Endodermal cell (in vitro differentiated cells): ENCODE results near the gene ZDHHC5. TPM values are rescaled to one million over a fixed set of nuclear protein-coding genes. Genes with fewer than 3 reads are reported as not detected.
A peak's percentile ranks its signal among the peaks of the same experiment; 100 is the strongest.

Experiments
- DNase-seq: peaks from one replicate; pipeline ENCODE4 v3.0.0-alpha.2; 2017
- H3K27ac ChIP-seq: 2 replicates; pipeline ENCODE4 v1.5.1; 2013; ENCODE audit warnings: mild to moderate bottlenecking, low read depth, low read length, moderate library complexity
- H3K27me3 ChIP-seq: 2 replicates; pipeline ENCODE4 v1.6.1; 2013; ENCODE audit warnings: mild to moderate bottlenecking, low read length, moderate library complexity; ENCODE audit not compliant: insufficient read depth, control insufficient read depth, poor library complexity, severe bottlenecking
- H3K36me3 ChIP-seq: 2 replicates; pipeline ENCODE4 v1.7.0; 2013; ENCODE audit warnings: mild to moderate bottlenecking, low read length, moderate library complexity; ENCODE audit not compliant: control insufficient read depth, insufficient read depth
- H3K4me1 ChIP-seq: one replicate; pipeline ENCODE4 v1.7.0; 2013; ENCODE audit warnings: low read length; ENCODE audit not compliant: control insufficient read depth, insufficient read depth
- H3K4me3 ChIP-seq: 2 replicates; pipeline ENCODE4 v1.5.1; 2013; ENCODE audit warnings: mild to moderate bottlenecking, low read length, moderate library complexity
- H3K9ac ChIP-seq: 2 replicates; pipeline ENCODE4 v1.6.1; 2013; ENCODE audit warnings: mild to moderate bottlenecking, low read length, moderate library complexity; ENCODE audit not compliant: poor library complexity, severe bottlenecking; ENCODE audit errors: extremely low read depth
- H3K9me3 ChIP-seq: 2 replicates; pipeline ENCODE4 v1.6.1; 2013; ENCODE audit warnings: mild to moderate bottlenecking, low read length, moderate library complexity; ENCODE audit not compliant: control insufficient read depth
- H3K27ac Mint-ChIP-seq: 2 replicates; pipeline ENCODE4 v1.8.0; 2020; ENCODE audit warnings: mixed read lengths
- H3K27me3 Mint-ChIP-seq: 2 replicates; pipeline ENCODE4 v1.8.0; 2021; ENCODE audit warnings: mild to moderate bottlenecking, mixed read lengths; ENCODE audit not compliant: insufficient read depth
- H3K36me3 Mint-ChIP-seq: 2 replicates; pipeline ENCODE4 v1.8.0; 2020; ENCODE audit warnings: low read depth, mixed read lengths
- H3K4me1 Mint-ChIP-seq: 2 replicates; pipeline ENCODE4 v1.8.0; 2020; ENCODE audit warnings: mixed read lengths
- H3K4me3 Mint-ChIP-seq: 2 replicates; pipeline ENCODE4 v1.8.0; 2020; ENCODE audit warnings: mild to moderate bottlenecking, moderate library complexity, mixed read lengths
- H3K9me3 Mint-ChIP-seq: 2 replicates; pipeline ENCODE4 v1.8.0; 2020; ENCODE audit warnings: mild to moderate bottlenecking, mixed read lengths
- WGBS, 2 experiments: methylation state at CpG; one replicate each; pipeline versions ENCODE4 v1.1.5 to v1.1.7; 2013; ENCODE audit warnings: missing lambda C conversion rate in 2 of 2, mixed read lengths in 1 of 2; ENCODE audit not compliant: insufficient coverage in 1 of 2, insufficient read length in 1 of 2; 5-methylcytosine and 5-hydroxymethylcytosine counted together
- total RNA-seq, 2 donors: library from RNA; stranded (reverse); fragmentation: NEBNext Ultra II Directional in 1 of 2; extraction: Animal tissue kit (Norgen Biotek cat#: 25700) in 1 of 2; gene quantifications; 2 replicates in 1 of 2; 3 replicates in 1 of 2; pipeline ENCODE4 v1.2.1, GENCODE V29; 2021
- TF ChIP-seq, protein P1 (sequence below): fragments of 200-600 bp; sonication (generic); conservative IDR thresholded peaks from 2 replicates; pipeline ENCODE4 v1.5.0; 2021; ENCODE audit warnings: antibody characterized with exemption, mild to moderate bottlenecking

ZDHHC5 gene
- total RNA-seq, 2 donors from 2014 or later, result 70.7 to 77.1 TPM

DNA sequence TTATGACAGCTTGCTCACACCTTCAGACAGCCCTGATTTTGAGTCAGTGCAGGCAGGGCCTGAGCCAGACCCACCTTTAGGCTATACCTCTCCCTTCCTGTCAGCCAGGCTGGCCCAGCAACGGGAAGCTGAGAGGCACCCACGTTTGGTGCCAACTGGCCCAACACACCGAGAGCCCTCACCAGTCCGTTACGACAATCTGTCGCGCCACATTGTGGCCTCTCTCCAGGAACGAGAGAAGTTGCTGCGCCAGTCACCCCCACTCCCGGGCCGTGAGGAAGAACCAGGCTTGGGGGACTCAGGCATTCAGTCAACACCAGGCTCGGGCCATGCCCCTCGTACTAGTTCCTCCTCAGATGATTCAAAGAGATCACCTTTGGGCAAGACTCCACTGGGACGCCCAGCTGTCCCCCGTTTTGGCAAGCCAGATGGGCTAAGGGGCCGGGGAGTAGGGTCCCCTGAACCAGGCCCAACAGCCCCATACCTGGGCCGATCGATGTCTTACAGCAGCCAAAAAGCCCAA is 31.0 kb downstream of the ZDHHC5 start:
- peak overlapping the region; percentile 15 for H3K27ac Mint-ChIP-seq

DNA sequence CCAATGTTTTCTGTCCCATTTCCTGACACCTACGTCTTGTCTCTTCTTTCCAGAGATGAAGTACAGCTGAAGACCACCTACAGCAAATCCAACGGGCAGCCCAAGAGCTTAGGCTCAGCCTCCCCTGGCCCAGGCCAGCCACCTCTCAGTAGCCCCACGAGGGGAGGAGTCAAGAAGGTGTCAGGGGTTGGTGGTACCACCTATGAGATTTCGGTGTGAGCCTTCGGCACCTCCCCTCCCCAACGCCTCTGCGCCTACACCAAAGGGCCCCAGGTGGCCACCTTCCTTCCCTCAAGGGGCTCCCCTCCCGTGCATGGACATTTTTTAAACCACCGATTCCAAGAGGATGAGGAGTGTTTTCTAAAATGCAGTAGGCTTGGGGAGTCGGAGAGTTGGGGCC is 31.9 kb downstream of the ZDHHC5 start:
- TF ChIP-seq, protein P1, sequence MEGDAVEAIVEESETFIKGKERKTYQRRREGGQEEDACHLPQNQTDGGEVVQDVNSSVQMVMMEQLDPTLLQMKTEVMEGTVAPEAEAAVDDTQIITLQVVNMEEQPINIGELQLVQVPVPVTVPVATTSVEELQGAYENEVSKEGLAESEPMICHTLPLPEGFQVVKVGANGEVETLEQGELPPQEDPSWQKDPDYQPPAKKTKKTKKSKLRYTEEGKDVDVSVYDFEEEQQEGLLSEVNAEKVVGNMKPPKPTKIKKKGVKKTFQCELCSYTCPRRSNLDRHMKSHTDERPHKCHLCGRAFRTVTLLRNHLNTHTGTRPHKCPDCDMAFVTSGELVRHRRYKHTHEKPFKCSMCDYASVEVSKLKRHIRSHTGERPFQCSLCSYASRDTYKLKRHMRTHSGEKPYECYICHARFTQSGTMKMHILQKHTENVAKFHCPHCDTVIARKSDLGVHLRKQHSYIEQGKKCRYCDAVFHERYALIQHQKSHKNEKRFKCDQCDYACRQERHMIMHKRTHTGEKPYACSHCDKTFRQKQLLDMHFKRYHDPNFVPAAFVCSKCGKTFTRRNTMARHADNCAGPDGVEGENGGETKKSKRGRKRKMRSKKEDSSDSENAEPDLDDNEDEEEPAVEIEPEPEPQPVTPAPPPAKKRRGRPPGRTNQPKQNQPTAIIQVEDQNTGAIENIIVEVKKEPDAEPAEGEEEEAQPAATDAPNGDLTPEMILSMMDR, result no peak
- H3K9me3 Mint-ChIP-seq, result no peaks in the 10 kb centered on the region
- H3K27ac Mint-ChIP-seq, result no peak overlapping the region
- 97 to 100% methylated on average over 2 to 10 of the region's 10 CpGs for WGBS, 2 experiments
- Histone ChIP-seq H3K9me3 (no peaks in the 10 kb centered on the region), H3K27ac (no peak overlapping the region), H3K4me1 (no peaks in the 10 kb centered on the region), H3K36me3 (peaks cover 81% of the 10 kb centered on the region), H3K27me3 (no peaks in the 10 kb centered on the region), H3K9ac (no peak overlapping the region), H3K4me3 (no peak overlapping the region)
- peaks cover 76% of the 10 kb centered on the region for H3K36me3 Mint-ChIP-seq
- H3K4me1 Mint-ChIP-seq, result peaks cover 4% of the 10 kb centered on the region
- no peaks in the 10 kb centered on the region for H3K27me3 Mint-ChIP-seq
- peak; percentile 51 for DNase-seq
- no peak overlapping the region for H3K4me3 Mint-ChIP-seq

More for the DNA sequence above, 31.0 kb downstream of the ZDHHC5 start:
- H3K4me3 ChIP-seq, result no peak overlapping the region
- Mint-ChIP-seq H3K4me3 (no peak overlapping the region), H3K27me3 (no peaks in the 10 kb centered on the region), H3K4me1 (peaks cover 4% of the 10 kb centered on the region), H3K9me3 (no peaks in the 10 kb centered on the region), H3K36me3 (peaks cover 73% of the 10 kb centered on the region)
- no peak overlapping the region for H3K9ac ChIP-seq
- WGBS, 2 experiments, result 95 to 96% methylated on average over 13 to 18 of the region's 18 CpGs
- no peaks in the 10 kb centered on the region for H3K27me3 ChIP-seq
- no peaks in the 10 kb centered on the region for H3K9me3 ChIP-seq
- no peaks in the 10 kb centered on the region for H3K4me1 ChIP-seq
- DNase-seq, result no peak
- no peak overlapping the region for H3K27ac ChIP-seq
- TF ChIP-seq, protein P1, result no peak
- H3K36me3 ChIP-seq, result peaks cover 82% of the 10 kb centered on the region

DNA sequence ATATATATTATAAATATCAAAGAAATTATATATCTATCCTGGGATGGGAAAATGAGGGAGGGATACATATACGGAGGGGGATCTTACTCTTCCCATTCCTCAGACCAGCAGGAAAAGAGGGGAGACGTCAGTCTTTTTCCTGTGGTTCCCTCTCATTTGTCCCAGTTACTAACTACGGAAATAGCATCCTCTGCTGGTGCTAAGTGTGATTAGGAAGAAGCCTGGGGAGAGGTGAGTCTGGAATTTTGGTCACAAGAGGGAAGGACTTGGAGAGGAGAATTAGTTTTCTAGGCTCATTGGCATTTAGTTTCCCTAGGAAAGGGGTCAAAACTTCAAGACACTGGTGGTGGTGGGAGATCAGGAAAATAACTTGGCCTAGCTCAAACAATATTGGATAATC is 32.5 kb downstream of the ZDHHC5 start:
- Histone ChIP-seq H3K27ac (no peak overlapping the region), H3K4me1 (no peaks in the 10 kb centered on the region), H3K36me3 (peaks cover 78% of the 10 kb centered on the region), H3K27me3 (no peaks in the 10 kb centered on the region), H3K4me3 (no peak overlapping the region), H3K9me3 (no peaks in the 10 kb centered on the region), H3K9ac (no peak overlapping the region)
- Mint-ChIP-seq H3K27ac (peak overlapping the region; percentile 8), H3K4me3 (no peak overlapping the region), H3K4me1 (peaks cover 4% of the 10 kb centered on the region), H3K9me3 (no peaks in the 10 kb centered on the region), H3K27me3 (no peaks in the 10 kb centered on the region), H3K36me3 (peaks cover 74% of the 10 kb centered on the region)
- DNase-seq, result no peak
- TF ChIP-seq, protein P1, result peak; percentile 55
- WGBS, 2 experiments, result 80 to 83% methylated on average over 1 to 3 of the region's 3 CpGs
